NCI-H1105 (cell line): ENCODE results near the gene TTC9C.
"Not testable (repeated sequence)": the region's sequence is repeated elsewhere in the genome, so short reads cannot be mapped to it uniquely, and the experiment has no call there.

Source experiments
- DNase-seq: peaks from one replicate; lab custom pipeline; 2025; lab: John Stamatoyannopoulos, UW

Gene TTC9C, protein sequence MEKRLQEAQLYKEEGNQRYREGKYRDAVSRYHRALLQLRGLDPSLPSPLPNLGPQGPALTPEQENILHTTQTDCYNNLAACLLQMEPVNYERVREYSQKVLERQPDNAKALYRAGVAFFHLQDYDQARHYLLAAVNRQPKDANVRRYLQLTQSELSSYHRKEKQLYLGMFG

GRCh38 chr11:62728171-62728988 is at the start of gene TTC9C:
Gene TTC9C (plus strand): TSS chr11:62728486. CDS start chr11:62728849, 363 bp downstream.
- peak; percentile 87 for DNase-seq

- peak; percentile 85 for DNase-seq
These were observed 49.3 kb upstream of the TTC9C start, which contains the start of gene UBXN1 for GRCh38 chr11:62678770-62679696. Gene UBXN1 (minus strand): TSS chr11:62679073. CDS start chr11:62678923, 150 bp downstream.

DNA sequence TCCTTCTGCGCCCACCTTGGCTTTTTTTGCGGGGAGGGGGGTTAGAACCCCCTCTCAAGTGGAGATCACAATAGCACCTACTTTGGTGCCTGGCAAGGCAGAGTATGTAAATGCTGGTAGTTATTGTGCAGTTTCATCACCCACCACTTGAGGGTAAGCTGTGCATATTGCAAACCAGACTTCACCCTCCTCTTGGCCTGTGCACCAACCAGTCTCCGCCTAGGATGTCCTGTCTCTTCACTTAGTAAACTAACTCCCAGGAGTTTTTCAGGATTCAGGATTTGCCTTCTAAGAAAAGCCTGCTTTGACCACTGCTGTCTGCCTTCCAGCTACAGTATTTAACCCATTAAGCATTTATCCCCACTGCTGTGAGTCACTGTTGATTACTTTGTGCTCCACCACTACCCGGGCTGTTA is 47.5 kb upstream of the TTC9C start:
- DNase-seq = no peak

GRCh38 chr11:62682518-62682917 is 45.8 kb upstream of the TTC9C start:
- no peak for DNase-seq

DNA sequence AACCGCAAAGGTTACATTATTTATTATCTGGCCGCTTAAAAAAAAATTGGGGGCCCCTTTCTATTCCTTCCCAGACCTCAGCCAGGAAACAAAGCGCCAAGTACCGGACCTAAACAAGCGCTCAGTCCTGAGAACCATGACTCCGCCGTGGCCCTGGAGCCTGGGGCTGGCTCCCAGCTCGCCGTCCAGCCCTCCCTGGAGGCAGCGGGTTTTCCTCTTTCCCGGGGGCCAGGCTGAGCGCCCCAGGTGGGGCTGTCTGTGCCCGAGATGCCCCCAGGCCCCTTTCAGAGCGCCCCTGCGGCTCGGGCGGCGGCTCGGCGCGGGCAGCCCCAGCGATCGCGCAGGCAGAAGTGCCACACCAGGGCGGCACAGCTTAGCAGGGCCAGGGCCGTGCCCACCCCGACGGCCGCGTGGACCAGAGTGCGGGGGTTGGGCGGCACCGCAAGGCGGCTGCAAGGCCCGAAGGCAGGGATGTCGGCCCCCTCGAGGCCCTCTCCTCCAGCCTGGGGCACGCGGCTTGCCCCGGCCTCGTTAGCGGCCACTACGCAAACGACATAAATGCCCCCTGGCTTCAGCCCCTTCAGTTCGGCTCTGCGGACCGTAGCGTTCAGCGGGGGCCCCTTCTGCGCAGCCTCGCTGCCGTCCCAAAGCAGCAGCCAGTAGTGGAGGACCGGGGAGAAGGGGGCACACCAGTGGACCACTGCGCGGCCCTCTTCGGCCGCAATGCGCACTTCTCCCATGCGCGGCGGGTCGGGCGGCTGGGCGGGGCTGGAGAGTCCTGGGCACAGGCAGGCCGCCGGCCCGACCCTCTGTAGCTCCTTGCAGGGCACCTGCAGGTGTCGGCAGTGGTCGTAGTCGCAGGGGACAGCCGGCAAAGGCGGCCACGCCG is 40.5 kb upstream of the TTC9C start:
- no peak for DNase-seq

GRCh38 chr11:62688491-62688890 is 39.8 kb upstream of the TTC9C start:
- no peak for DNase-seq

- DNase-seq = no peak
These were observed 38.7 kb upstream of the TTC9C start, which contains the start of gene LRRN4CL for GRCh38 chr11:62689421-62690183. Gene LRRN4CL (minus strand): TSS chr11:62689530. CDS start chr11:62688508, 1,022 bp downstream.

DNA sequence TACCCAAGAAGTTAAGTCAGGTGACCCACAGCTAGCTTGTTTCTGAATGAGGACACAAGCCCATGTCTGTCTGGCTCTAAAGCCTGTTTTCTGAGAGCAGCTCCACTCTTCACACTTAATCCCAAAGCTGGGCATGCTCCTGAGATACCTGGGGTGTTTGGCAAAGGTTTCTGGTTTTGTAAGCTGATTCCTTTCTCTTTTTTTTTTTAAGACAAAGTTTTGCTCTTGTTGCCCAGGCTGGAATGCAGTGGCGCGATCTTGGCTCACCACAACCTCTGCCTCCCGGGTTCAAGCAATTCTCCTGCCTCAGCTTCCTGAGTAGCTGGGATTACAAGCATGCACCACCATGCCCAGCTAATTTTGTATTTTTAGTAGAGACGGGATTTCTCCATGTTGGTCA is 34.7 kb upstream of the TTC9C start:
- DNase-seq = not testable (repeated sequence)

- peak; percentile 57 for DNase-seq
These were observed 33.7 kb upstream of the TTC9C start for GRCh38 chr11:62694455-62695167.

DNA sequence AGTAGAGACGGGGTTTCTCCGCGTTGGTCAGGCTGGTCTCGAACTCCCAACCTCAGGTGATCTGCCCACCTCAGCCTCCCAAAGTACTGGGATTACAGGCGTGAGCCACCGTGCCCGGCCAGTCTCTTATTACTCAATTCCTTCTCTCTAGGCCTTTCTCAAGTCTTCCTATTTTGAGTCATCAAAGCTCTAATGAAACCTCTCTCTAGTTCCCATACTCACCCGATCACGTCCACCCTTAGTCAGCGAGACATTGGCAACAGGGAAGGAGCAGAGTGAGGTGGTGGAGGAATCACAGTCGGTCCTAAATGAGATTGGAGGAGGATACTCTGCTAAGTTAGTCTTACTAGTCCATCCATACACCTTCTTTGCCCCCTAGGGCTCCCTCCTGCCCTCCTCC is 26.0 kb upstream of the TTC9C start:
- no peak for DNase-seq

GRCh38 chr11:62703921-62704320 is 24.4 kb upstream of the TTC9C start:
- not testable (repeated sequence) for DNase-seq

- peak; percentile 24 for DNase-seq
These were observed 22.9 kb upstream of the TTC9C start for GRCh38 chr11:62705413-62705812.

- DNase-seq = peak; percentile 97
These were observed 22.1 kb upstream of the TTC9C start for GRCh38 chr11:62705880-62706849.

GRCh38 chr11:62706850-62707247 is 21.4 kb upstream of the TTC9C start:
- no peak for DNase-seq

DNA sequence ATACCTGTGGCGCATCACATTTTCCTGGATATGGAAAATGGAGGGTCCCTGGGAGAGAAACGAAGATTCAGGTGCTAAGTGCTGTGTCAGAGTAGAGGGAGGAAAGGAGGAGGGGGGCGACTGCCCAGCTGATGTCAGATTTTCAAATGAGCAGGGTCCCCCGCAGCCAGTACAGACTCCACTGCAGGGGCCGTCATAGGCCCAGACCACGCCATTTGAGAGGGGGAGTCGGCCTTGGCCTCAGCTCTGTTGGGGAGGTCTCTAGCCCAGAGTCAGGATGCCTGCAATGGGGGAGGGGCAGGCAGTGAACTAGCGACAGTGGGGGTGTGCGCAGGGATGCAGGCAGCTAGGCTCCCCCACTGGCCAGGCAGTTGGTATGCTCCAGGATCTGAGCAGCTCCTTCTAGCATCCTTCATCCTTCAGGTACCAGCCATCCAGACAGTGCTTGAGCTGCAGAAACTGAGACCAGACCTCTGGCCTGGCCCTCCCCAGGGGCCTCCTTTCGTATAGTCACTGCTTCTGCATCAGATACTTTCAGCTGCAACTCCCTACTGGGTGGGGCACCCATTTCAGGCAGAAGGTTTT is 20.9 kb upstream of the TTC9C start, which contains the start of the genes BSCL2 and GNG3:
BSCL2 (minus strand) TSS at position 148 of the 585 bp plus-strand sequence. CDS start 229 bp downstream, outside the sequence.
GNG3 (plus strand) TSS at position 400 of the 585 bp plus-strand sequence. CDS start 620 bp downstream, outside the sequence.
- DNase-seq = no peak

DNA sequence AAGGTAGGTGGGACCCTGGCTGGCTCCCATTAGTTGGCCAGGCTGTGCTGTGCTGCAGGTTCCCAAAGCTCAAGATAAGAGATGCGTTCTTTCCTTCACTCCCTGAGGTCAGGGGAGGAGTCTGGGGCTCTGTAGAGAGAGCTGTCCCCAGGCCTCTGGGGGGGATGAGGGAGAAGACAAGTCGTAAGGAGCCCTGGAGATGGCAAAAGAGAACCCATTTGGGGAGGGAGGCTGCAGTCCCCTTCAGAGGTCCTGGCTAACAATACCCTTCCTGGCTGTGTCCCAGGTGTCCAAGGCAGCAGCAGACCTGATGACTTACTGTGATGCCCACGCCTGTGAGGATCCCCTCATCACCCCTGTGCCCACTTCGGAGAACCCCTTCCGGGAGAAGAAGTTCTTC is 19.9 kb upstream of the TTC9C start:
- DNase-seq = no peak

GRCh38 chr11:62708793-62709192 is 19.5 kb upstream of the TTC9C start:
- peak; percentile 71 for DNase-seq
